PC-9 (cell line): Measurements from ENCODE around the gene BUB1B.

Source experiments
- CTCF ChIP-seq: fragments of 200-600 bp; sonication (generic); conservative IDR thresholded peaks from 2 replicates; pipeline ENCODE4 v1.6.1; 2017; ENCODE audit warnings: mixed run types, antibody characterized with exemption, mild to moderate bottlenecking, moderate library complexity
- EZH2 ChIP-seq: fragments of 200-600 bp; sonication (generic); IDR thresholded peaks from 2 replicates; pipeline ENCODE4 v1.8.0; 2017; ENCODE audit warnings: antibody characterized with exemption, low read depth

- TF ChIP-seq EZH2 = no peak
- no peak for TF ChIP-seq CTCF
Measured at GRCh38 chr15:40111888-40112287, 49.0 kb upstream of the BUB1B start.
